WTC11 (cell line): ENCODE results near the gene INPP5A.

ENCODE experiments used
- JUN ChIP-seq: sonication (generic); formaldehyde crosslinking; IDR thresholded peaks from 2 replicates; pipeline ENCODE4 v1.8.0; 2023; ENCODE audit warnings: mild to moderate bottlenecking, missing genetic modification reagents
- SP1 ChIP-seq: sonication (generic); formaldehyde crosslinking; conservative IDR thresholded peaks from 2 replicates; pipeline ENCODE4 v1.8.1; 2022; ENCODE audit warnings: missing genetic modification reagents
- TEAD4 ChIP-seq: sonication (generic); formaldehyde crosslinking; IDR thresholded peaks from 2 replicates; pipeline ENCODE4 v1.8.0; 2022; ENCODE audit warnings: mild to moderate bottlenecking, missing genetic modification reagents
- TF ChIP-seq, protein P1 (sequence below): sonication (generic); formaldehyde crosslinking; IDR thresholded peaks from 2 replicates; pipeline ENCODE4 v1.8.0; 2022; ENCODE audit warnings: mild to moderate bottlenecking, missing genetic modification reagents
- TF ChIP-seq, protein P2 (sequence below): sonication (generic); formaldehyde crosslinking; IDR thresholded peaks from 2 replicates; pipeline ENCODE4 v1.8.1; 2022; ENCODE audit warnings: low read depth, missing genetic modification reagents, borderline replicate concordance
- TF ChIP-seq, protein P3 (sequence below): sonication (generic); formaldehyde crosslinking; IDR thresholded peaks from 2 replicates; pipeline ENCODE4 v1.8.1; 2023; ENCODE audit warnings: mild to moderate bottlenecking, moderate library complexity, missing genetic modification reagents
- TF ChIP-seq, protein P4 (sequence below): fragments of 200-600 bp; IDR thresholded peaks from 2 replicates; pipeline ENCODE4 v1.8.0; 2022; ENCODE audit warnings: antibody characterized with exemption
- TF ChIP-seq, protein P5 (sequence below): sonication (generic); formaldehyde crosslinking; IDR thresholded peaks from 2 replicates; pipeline ENCODE4 v1.8.1; 2022; ENCODE audit warnings: mild to moderate bottlenecking, moderate library complexity, missing genetic modification reagents
- TF ChIP-seq, protein P6 (sequence below): sonication (generic); formaldehyde crosslinking; IDR thresholded peaks from 2 replicates; pipeline ENCODE4 v1.8.0; 2022; ENCODE audit warnings: mild to moderate bottlenecking, missing genetic modification reagents

DNA sequence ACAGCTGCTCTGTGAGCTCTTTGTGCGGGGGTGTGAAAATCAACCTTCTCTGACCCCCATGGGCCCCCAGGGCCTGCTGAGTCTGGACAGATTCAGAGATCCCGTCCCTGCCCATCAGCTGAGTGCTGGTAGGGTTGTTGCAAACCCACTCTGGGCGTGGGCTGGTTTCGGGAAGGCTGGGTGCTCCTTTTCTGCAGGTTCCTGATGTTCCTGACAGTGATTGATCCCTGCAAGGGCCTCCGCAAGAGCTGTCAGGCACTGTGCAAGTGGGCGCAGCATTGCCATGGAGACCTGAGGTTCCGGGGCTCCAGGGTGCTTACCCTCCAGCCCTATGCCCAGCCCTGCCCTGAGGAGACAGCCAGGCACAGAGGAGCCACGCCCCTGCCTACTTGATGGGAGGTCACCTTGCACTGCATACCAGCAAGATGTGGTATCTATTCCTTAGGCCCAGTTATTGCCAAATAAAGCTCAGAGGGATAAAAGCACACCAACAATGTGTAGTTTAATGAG is 44.3 kb upstream of the INPP5A start:
- TF ChIP-seq, protein P1, sequence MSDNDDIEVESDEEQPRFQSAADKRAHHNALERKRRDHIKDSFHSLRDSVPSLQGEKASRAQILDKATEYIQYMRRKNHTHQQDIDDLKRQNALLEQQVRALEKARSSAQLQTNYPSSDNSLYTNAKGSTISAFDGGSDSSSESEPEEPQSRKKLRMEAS (CRISPR knock-in tag): no peak
- TF ChIP-seq, protein P2, sequence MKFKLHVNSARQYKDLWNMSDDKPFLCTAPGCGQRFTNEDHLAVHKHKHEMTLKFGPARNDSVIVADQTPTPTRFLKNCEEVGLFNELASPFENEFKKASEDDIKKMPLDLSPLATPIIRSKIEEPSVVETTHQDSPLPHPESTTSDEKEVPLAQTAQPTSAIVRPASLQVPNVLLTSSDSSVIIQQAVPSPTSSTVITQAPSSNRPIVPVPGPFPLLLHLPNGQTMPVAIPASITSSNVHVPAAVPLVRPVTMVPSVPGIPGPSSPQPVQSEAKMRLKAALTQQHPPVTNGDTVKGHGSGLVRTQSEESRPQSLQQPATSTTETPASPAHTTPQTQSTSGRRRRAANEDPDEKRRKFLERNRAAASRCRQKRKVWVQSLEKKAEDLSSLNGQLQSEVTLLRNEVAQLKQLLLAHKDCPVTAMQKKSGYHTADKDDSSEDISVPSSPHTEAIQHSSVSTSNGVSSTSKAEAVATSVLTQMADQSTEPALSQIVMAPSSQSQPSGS (CRISPR knock-in tag): no peak
- TF ChIP-seq, protein P3, sequence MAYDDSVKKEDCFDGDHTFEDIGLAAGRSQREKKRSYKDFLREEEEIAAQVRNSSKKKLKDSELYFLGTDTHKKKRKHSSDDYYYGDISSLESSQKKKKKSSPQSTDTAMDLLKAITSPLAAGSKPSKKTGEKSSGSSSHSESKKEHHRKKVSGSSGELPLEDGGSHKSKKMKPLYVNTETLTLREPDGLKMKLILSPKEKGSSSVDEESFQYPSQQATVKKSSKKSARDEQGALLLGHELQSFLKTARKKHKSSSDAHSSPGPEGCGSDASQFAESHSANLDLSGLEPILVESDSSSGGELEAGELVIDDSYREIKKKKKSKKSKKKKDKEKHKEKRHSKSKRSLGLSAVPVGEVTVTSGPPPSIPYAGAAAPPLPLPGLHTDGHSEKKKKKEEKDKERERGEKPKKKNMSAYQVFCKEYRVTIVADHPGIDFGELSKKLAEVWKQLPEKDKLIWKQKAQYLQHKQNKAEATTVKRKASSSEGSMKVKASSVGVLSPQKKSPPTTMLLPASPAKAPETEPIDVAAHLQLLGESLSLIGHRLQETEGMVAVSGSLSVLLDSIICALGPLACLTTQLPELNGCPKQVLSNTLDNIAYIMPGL: no peak
- TF ChIP-seq, protein P4, sequence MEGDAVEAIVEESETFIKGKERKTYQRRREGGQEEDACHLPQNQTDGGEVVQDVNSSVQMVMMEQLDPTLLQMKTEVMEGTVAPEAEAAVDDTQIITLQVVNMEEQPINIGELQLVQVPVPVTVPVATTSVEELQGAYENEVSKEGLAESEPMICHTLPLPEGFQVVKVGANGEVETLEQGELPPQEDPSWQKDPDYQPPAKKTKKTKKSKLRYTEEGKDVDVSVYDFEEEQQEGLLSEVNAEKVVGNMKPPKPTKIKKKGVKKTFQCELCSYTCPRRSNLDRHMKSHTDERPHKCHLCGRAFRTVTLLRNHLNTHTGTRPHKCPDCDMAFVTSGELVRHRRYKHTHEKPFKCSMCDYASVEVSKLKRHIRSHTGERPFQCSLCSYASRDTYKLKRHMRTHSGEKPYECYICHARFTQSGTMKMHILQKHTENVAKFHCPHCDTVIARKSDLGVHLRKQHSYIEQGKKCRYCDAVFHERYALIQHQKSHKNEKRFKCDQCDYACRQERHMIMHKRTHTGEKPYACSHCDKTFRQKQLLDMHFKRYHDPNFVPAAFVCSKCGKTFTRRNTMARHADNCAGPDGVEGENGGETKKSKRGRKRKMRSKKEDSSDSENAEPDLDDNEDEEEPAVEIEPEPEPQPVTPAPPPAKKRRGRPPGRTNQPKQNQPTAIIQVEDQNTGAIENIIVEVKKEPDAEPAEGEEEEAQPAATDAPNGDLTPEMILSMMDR: no peak
- TF ChIP-seq, protein P5, sequence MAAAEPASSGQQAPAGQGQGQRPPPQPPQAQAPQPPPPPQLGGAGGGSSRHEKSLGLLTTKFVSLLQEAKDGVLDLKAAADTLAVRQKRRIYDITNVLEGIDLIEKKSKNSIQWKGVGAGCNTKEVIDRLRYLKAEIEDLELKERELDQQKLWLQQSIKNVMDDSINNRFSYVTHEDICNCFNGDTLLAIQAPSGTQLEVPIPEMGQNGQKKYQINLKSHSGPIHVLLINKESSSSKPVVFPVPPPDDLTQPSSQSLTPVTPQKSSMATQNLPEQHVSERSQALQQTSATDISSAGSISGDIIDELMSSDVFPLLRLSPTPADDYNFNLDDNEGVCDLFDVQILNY (CRISPR knock-in tag): no peak
- no peak for TF ChIP-seq JUN (CRISPR knock-in tag)
- no peak for TF ChIP-seq TEAD4 (CRISPR knock-in tag)
- TF ChIP-seq, protein P6, sequence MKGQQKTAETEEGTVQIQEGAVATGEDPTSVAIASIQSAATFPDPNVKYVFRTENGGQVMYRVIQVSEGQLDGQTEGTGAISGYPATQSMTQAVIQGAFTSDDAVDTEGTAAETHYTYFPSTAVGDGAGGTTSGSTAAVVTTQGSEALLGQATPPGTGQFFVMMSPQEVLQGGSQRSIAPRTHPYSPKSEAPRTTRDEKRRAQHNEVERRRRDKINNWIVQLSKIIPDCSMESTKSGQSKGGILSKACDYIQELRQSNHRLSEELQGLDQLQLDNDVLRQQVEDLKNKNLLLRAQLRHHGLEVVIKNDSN (CRISPR knock-in tag): no peak
- no peak for TF ChIP-seq SP1 (CRISPR knock-in tag)
